HepG2 (cell line): ENCODE results near the gene ELP2. TPM values are rescaled to one million over a fixed set of nuclear protein-coding genes. Genes with fewer than 3 reads are reported as not detected.

Experiments
- ARNT2 ChIP-seq: sonication (generic); formaldehyde crosslinking; IDR thresholded peaks from 2 replicates; pipeline ENCODE4 v1.8.0; 2022; ENCODE audit warnings: mild to moderate bottlenecking, low read depth, missing genetic modification reagents, moderate library complexity
- BRD4 ChIP-seq: sonication (generic); formaldehyde crosslinking; IDR thresholded peaks from 2 replicates; pipeline ENCODE4 v1.4.0; 2020; ENCODE audit warnings: missing genetic modification reagents
- CEBPG ChIP-seq: IDR thresholded peaks from 2 replicates; pipeline ENCODE4 v1.6.1; 2016
- ETV5 ChIP-seq: IDR thresholded peaks from 2 replicates; pipeline ENCODE4 v1.6.1; 2018; ENCODE audit warnings: missing biosample characterization, missing genetic modification reagents, inconsistent platforms, borderline replicate concordance
- FOSL2 ChIP-seq: sonication (generic); formaldehyde crosslinking; IDR thresholded peaks from 2 replicates; pipeline ENCODE4 v1.4.0; 2020; ENCODE audit warnings: missing genetic modification reagents
- GABPB1 ChIP-seq: IDR thresholded peaks from 2 replicates; pipeline ENCODE4 v1.6.1; 2016; ENCODE audit warnings: mild to moderate bottlenecking, missing genetic modification reagents, moderate library complexity, missing compliant biosample characterization
- HNF4A ChIP-seq: sonication (generic); formaldehyde crosslinking; IDR thresholded peaks from 2 replicates; pipeline ENCODE4 v1.4.0; 2020; ENCODE audit warnings: missing genetic modification reagents
- JUND ChIP-seq: sonication (generic); formaldehyde crosslinking; IDR thresholded peaks from 2 replicates; pipeline ENCODE4 v1.8.0; 2022; ENCODE audit warnings: mild to moderate bottlenecking, missing genetic modification reagents
- KDM2A ChIP-seq: sonication (generic); formaldehyde crosslinking; IDR thresholded peaks from 2 replicates; pipeline ENCODE4 v1.4.0; 2020; ENCODE audit warnings: low read depth, missing genetic modification reagents, borderline replicate concordance
- KMT2A ChIP-seq: sonication (generic); formaldehyde crosslinking; IDR thresholded peaks from 2 replicates; pipeline ENCODE4 v1.4.0; 2020; ENCODE audit warnings: missing genetic modification reagents
- NR2C2 ChIP-seq: sonication (generic); formaldehyde crosslinking; IDR thresholded peaks from 2 replicates; pipeline ENCODE4 v1.4.0; 2020; ENCODE audit warnings: missing genetic modification reagents, mild to moderate bottlenecking, moderate library complexity, borderline replicate concordance
- POLR2A ChIP-seq, 2 experiments: IDR thresholded peaks; 2 replicates each; pipeline ENCODE4 v1.6.1; 2011; ENCODE audit warnings: low read depth in 2 of 2, low read length in 2 of 2, mild to moderate bottlenecking in 1 of 2, moderate library complexity in 1 of 2; ENCODE audit not compliant: insufficient read depth in 1 of 2
- RAD51 ChIP-seq: fragments of 450-650 bp; IDR thresholded peaks from 2 replicates; pipeline ENCODE4 v1.6.1; 2016; ENCODE audit warnings: borderline replicate concordance
- TCF12 ChIP-seq, 2 experiments: fragments of 450-650 bp in 1 of 2; sonication (generic) in 1 of 2; formaldehyde crosslinking in 1 of 2; IDR thresholded peaks; 2 replicates each; pipeline versions ENCODE4 v1.6.1 to v1.8.0; 2017 to 2022; ENCODE audit warnings: antibody characterized with exemption in 1 of 2, mild to moderate bottlenecking in 1 of 2, missing genetic modification reagents in 1 of 2, moderate library complexity in 1 of 2
- U2AF1 ChIP-seq: fragments of 200-400 bp; formaldehyde crosslinking; optimal IDR thresholded peaks from 2 replicates; pipeline ENCODE3; 2017; ENCODE audit warnings: mild to moderate bottlenecking, low read depth, low read length
- ZFP37 ChIP-seq: sonication (generic); formaldehyde crosslinking; IDR thresholded peaks from 2 replicates; pipeline ENCODE4 v1.4.0; 2020; ENCODE audit warnings: missing genetic modification reagents, borderline replicate concordance
- ZIK1 ChIP-seq: sonication (generic); formaldehyde crosslinking; IDR thresholded peaks from 2 replicates; pipeline ENCODE4 v1.5.0; 2020; ENCODE audit warnings: mild to moderate bottlenecking, low read depth, missing genetic modification reagents, borderline replicate concordance
- ZNF350 ChIP-seq: sonication (generic); formaldehyde crosslinking; IDR thresholded peaks from 2 replicates; pipeline ENCODE4 v1.4.0; 2020; ENCODE audit warnings: mild to moderate bottlenecking, low read depth, missing genetic modification reagents, borderline replicate concordance
- ZNF782 ChIP-seq: sonication (generic); formaldehyde crosslinking; IDR thresholded peaks from 2 replicates; pipeline ENCODE4 v1.4.0; 2020; ENCODE audit warnings: missing genetic modification reagents, mild to moderate bottlenecking, borderline replicate concordance
- ZNF788 ChIP-seq: sonication (generic); formaldehyde crosslinking; IDR thresholded peaks from 2 replicates; pipeline ENCODE4 v1.5.0; 2020; ENCODE audit warnings: mild to moderate bottlenecking, missing genetic modification reagents, borderline replicate concordance
- ZSCAN21 ChIP-seq: sonication (generic); formaldehyde crosslinking; IDR thresholded peaks from 2 replicates; pipeline ENCODE4 v1.8.0; 2022; ENCODE audit warnings: mild to moderate bottlenecking, missing genetic modification reagents, moderate library complexity, borderline replicate concordance
- polyA plus RNA-seq, 8 experiments: library from polyadenylated mRNA; depleted of rRNA in 3 of 8; stranded (reverse) in 7 of 8; unstranded in 1 of 8; fragments of >200 nt; fragmentation: Illumina TruSeq in 4 of 8; extraction: Trizol in 4 of 8; gene quantifications; 2 replicates each; pipeline versions ENCODE4 v1.2.1 to v1.2.3, GENCODE V29; 2011 to 2016; ENCODE audit warnings: low read depth in 4 of 8, missing spikeins in 1 of 8, mixed read lengths in 1 of 8; ENCODE audit not compliant: insufficient read depth in 1 of 8
- total RNA-seq, 5 experiments: library from RNA; depleted of rRNA; stranded (reverse); fragments of >200 nt; fragmentation: Illumina TruSeq; extraction: Trizol; gene quantifications; 2 replicates each; pipeline ENCODE4 v1.2.3, GENCODE V29; 2016; ENCODE audit warnings: low read depth in 1 of 5
- TF ChIP-seq, protein P1 (sequence below): sonication (generic); formaldehyde crosslinking; IDR thresholded peaks from 2 replicates; pipeline ENCODE4 v1.4.0; 2020; ENCODE audit warnings: missing genetic modification reagents, borderline replicate concordance
- TF ChIP-seq, protein P2 (sequence below): sonication (generic); formaldehyde crosslinking; IDR thresholded peaks from 2 replicates; pipeline ENCODE4 v1.5.0; 2020; ENCODE audit warnings: mild to moderate bottlenecking, missing genetic modification reagents

The ELP2 gene
- total and polyA plus RNA-seq, 2 of the 13 experiments (the other 11 are each of a cell fraction or from before 2014, with no cell fraction given), result 98.7 to 100 TPM

DNA sequence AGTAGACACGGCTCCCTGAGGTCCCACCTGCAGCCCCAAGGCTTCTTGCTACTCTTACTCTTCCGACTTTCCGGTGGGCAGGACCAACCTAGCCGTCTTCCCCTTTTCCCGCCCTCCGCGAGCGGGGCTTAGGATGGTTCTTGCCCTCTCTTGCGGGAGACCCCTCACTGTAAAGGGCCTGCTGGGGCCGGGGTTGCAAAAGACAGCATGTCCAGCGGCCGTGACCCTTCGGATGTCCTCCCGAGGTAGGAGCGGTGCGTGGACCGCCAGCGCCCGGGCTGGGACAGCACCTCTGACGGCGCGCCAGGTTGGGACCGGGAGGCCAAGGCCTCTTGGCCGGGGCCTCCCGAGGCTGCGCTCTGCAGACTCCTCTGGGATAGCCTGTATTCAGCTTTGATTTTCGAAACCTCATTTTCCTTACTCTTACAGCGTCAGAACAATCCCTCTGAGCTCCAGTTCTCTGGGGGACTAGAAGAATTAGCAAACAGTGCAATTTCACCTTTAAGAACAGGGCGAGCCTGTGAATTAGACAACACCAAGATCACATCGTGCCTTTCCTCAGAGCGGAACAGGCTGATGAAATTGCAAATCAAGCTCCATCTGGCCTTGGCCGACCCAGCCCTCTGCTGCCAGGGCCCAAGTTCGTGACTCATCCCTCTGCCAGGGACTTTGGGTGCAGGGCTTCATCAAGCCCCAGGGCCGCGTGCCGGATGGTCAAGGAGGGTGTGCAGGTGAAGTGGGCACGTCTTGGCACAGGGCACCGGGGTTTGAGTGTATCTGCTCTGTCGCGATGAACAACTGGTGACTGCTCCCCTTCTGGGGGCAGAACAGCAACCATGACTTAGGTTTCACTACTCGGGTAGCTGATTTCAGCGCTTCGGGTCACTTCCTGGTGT is 58.4 kb downstream of the ELP2 start (continued):
- TF ChIP-seq TCF12 (IDR thresholded peaks at IDR 0.05), result no peak
- 0 out of 2 replicates have a peak, but pooled peaks have one; percentile 0 for TF ChIP-seq TCF12 (CRISPR knock-in tag; IDR thresholded peaks at IDR 0.05)
- 0 out of 2 replicates have a peak, but pooled peaks have one; percentile 44 for TF ChIP-seq ZSCAN21 (CRISPR knock-in tag)
- TF ChIP-seq, protein P1, sequence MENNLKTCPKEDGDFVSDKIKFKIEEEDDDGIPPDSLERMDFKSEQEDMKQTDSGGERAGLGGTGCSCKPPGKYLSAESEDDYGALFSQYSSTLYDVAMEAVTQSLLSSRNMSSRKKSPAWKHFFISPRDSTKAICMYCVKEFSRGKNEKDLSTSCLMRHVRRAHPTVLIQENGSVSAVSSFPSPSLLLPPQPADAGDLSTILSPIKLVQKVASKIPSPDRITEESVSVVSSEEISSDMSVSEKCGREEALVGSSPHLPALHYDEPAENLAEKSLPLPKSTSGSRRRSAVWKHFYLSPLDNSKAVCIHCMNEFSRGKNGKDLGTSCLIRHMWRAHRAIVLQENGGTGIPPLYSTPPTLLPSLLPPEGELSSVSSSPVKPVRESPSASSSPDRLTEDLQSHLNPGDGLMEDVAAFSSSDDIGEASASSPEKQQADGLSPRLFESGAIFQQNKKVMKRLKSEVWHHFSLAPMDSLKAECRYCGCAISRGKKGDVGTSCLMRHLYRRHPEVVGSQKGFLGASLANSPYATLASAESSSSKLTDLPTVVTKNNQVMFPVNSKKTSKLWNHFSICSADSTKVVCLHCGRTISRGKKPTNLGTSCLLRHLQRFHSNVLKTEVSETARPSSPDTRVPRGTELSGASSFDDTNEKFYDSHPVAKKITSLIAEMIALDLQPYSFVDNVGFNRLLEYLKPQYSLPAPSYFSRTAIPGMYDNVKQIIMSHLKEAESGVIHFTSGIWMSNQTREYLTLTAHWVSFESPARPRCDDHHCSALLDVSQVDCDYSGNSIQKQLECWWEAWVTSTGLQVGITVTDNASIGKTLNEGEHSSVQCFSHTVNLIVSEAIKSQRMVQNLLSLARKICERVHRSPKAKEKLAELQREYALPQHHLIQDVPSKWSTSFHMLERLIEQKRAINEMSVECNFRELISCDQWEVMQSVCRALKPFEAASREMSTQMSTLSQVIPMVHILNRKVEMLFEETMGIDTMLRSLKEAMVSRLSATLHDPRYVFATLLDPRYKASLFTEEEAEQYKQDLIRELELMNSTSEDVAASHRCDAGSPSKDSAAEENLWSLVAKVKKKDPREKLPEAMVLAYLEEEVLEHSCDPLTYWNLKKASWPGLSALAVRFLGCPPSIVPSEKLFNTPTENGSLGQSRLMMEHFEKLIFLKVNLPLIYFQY (CRISPR knock-in tag), result no peak; the same call in 1 of the 2 replicates
- 0 out of 2 replicates have a peak, but pooled peaks have one; percentile 21 for TF ChIP-seq HNF4A
- 0 out of 2 replicates have a peak, but pooled peaks have one; percentile 6 for TF ChIP-seq NR2C2 (CRISPR knock-in tag)
- peak; percentile 22 for TF ChIP-seq ETV5 (CRISPR knock-in tag)
- TF ChIP-seq, protein P2, sequence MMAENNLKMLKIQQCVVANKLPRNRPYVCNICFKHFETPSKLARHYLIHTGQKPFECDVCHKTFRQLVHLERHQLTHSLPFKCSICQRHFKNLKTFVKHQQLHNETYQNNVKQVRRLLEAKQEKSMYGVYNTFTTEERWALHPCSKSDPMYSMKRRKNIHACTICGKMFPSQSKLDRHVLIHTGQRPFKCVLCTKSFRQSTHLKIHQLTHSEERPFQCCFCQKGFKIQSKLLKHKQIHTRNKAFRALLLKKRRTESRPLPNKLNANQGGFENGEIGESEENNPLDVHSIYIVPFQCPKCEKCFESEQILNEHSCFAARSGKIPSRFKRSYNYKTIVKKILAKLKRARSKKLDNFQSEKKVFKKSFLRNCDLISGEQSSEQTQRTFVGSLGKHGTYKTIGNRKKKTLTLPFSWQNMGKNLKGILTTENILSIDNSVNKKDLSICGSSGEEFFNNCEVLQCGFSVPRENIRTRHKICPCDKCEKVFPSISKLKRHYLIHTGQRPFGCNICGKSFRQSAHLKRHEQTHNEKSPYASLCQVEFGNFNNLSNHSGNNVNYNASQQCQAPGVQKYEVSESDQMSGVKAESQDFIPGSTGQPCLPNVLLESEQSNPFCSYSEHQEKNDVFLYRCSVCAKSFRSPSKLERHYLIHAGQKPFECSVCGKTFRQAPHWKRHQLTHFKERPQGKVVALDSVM (CRISPR knock-in tag), result peak; percentile 87
- TF ChIP-seq RAD51, result no peak
- peak; percentile 64; the same call in 1 of the 2 replicates for TF ChIP-seq ZFP37
- peak; percentile 26; the same call in 1 of the 2 replicates for TF ChIP-seq ARNT2 (CRISPR knock-in tag)
- TF ChIP-seq FOSL2 (CRISPR knock-in tag), result peak; percentile 97
- peak in 1 of 2 experiments; percentile 70; a peak in 2 of 4 replicates for TF ChIP-seq POLR2A (IDR thresholded peaks at IDR 0.05; ENCODE audit: insufficient read depth in 1 of 2, low read depth in 2 of 2, low read length in 2 of 2)
- peak; percentile 3; the same call in 1 of the 2 replicates for TF ChIP-seq ZIK1 (CRISPR knock-in tag)
- no peak for TF ChIP-seq ZNF782
- peak; percentile 60; the same call in 1 of the 2 replicates for TF ChIP-seq ZNF788 (CRISPR knock-in tag)
- 0 out of 2 replicates have a peak, but pooled peaks have one; percentile 19 for TF ChIP-seq KDM2A
- peak; percentile 65; the same call in 1 of the 2 replicates for TF ChIP-seq CEBPG (CRISPR knock-in tag)
- peak; percentile 77 for TF ChIP-seq JUND (CRISPR knock-in tag)
- peak; percentile 55; the same call in 1 of the 2 replicates for TF ChIP-seq GABPB1 (CRISPR knock-in tag)
- no peak for TF ChIP-seq U2AF1
- TF ChIP-seq ZNF350 (CRISPR knock-in tag), result 0 out of 2 replicates have a peak, but pooled peaks have one; percentile 60
- 0 out of 2 replicates have a peak, but pooled peaks have one; percentile 51 for TF ChIP-seq BRD4
- TF ChIP-seq KMT2A (CRISPR knock-in tag), result no peak
